ENCODE results near the gene TGFBR3. TPM values are rescaled to one million over a fixed set of nuclear protein-coding genes. Genes with fewer than 3 reads are reported as not detected.

Gene TGFBR3
- total and polyA plus RNA-seq, 12 donors, result 6.6 to 36.7 (median 24.3) TPM

DNA sequence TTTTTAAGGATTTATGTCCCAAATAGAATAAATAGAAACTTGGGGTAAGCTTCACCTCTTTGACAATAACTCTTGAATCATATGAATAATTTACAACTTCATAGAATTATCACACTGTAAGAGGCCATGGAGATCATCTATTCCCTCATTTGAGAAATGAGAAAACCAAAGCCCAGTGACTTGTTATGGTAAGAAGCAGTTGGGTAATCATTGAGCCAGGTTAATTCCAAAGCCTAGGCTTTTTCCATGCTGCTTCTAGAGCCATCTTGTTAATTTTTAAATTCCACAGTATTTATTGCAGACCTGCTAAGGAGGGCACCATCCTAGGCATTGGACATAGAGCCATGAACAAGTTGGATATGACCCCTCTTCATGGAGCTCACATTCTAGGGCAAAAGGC is 224.8 kb downstream of the TGFBR3 start:
- TF ChIP-seq, protein P1, sequence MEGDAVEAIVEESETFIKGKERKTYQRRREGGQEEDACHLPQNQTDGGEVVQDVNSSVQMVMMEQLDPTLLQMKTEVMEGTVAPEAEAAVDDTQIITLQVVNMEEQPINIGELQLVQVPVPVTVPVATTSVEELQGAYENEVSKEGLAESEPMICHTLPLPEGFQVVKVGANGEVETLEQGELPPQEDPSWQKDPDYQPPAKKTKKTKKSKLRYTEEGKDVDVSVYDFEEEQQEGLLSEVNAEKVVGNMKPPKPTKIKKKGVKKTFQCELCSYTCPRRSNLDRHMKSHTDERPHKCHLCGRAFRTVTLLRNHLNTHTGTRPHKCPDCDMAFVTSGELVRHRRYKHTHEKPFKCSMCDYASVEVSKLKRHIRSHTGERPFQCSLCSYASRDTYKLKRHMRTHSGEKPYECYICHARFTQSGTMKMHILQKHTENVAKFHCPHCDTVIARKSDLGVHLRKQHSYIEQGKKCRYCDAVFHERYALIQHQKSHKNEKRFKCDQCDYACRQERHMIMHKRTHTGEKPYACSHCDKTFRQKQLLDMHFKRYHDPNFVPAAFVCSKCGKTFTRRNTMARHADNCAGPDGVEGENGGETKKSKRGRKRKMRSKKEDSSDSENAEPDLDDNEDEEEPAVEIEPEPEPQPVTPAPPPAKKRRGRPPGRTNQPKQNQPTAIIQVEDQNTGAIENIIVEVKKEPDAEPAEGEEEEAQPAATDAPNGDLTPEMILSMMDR (IDR thresholded peaks at IDR 0.05), result no peak
- intact Hi-C loops (cut with DNase I), result no loop called here
- ATAC-seq, result no peak
- H3K4me1 ChIP-seq, result no peaks in the 10 kb centered on the region
- no peak overlapping the region for H3K27ac ChIP-seq
- no peak for DNase-seq
- no peaks in the 10 kb centered on the region for H3K27me3 ChIP-seq
- no peaks in the 10 kb centered on the region for H3K36me3 ChIP-seq
- peaks cover 0 to 31% (median 13%) of the 10 kb centered on the region in 11 donors for H3K9me3 ChIP-seq
- no peak overlapping the region for H3K4me3 ChIP-seq

DNA sequence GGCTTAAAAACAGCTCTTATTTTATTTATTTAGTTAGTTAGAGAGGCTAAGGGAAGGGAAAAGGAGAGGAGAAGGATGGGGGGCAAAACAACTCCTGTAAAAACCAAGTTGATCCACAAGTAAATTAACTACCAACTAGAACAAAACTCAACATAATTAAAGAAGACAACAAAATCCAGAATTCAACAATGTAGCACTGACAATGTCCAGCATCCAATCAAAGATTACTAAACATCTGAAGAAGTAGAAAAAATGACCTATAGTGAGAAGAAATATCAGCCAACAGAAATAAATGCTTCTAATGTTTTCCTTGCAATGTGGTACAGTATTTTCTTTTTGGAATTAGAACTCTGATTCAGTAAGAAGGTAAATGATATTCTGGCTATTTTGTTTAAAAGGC is 225.2 kb downstream of the TGFBR3 start:
- peaks cover 0 to 31% (median 13%) of the 10 kb centered on the region in 11 donors for H3K9me3 ChIP-seq

DNA sequence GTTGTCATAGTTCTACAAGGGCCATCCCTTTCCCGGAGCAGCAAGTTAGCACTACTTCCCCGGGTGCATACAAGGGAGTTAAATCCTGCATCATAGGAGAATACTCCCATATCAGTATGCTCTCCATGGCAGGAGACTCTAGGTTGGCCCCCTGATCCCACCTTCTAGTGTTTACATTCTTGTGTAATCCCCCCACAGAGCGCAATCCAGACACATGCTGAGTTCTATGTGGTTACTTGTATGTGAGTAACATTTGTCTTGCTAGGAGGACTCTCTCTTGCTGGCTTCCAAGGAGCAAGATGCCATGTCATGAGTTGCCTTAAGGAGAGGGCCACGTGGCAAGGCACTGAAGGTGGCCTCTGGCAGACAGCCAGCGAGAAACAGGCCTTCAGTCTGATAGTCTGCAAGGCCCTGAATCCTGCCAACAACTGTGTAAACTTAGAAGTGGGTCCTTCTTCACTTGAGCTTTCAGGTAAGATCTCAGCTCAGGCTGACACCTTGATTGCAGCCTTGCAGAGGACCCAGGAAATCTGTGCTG is 230.0 kb downstream of the TGFBR3 start:
- Histone ChIP-seq H3K27ac (no peak overlapping the region), H3K4me3 (no peak overlapping the region), H3K36me3 (no peaks in the 10 kb centered on the region), H3K27me3 (no peaks in the 10 kb centered on the region), H3K9me3 (peaks cover 0 to 21% (median 11%) of the 10 kb centered on the region in 11 donors), H3K4me1 (peaks cover 0 to 18% (median 12%) of the 10 kb centered on the region in 9 donors)
- WGBS, 2 donors, result 66 to 82% methylated on average over 5 of the region's 5 CpGs
- TF ChIP-seq, protein P1 (IDR thresholded peaks at IDR 0.05), result no peak
- DNase-seq (no peak), ATAC-seq (no peak)
- intact Hi-C loops (cut with DNase I), result no loop called here

More for the DNA sequence above, 225.2 kb downstream of the TGFBR3 start:
- H3K36me3 ChIP-seq, result no peaks in the 10 kb centered on the region
- H3K4me1 ChIP-seq, result no peaks in the 10 kb centered on the region
- H3K27ac ChIP-seq, result no peak overlapping the region
- DNase-seq (no peak), ATAC-seq (no peak)
- intact Hi-C loops (cut with DNase I), result no loop called here
- H3K27me3 ChIP-seq, result no peaks in the 10 kb centered on the region
- TF ChIP-seq, protein P1 (IDR thresholded peaks at IDR 0.05), result no peak
- H3K4me3 ChIP-seq, result no peak overlapping the region

DNA sequence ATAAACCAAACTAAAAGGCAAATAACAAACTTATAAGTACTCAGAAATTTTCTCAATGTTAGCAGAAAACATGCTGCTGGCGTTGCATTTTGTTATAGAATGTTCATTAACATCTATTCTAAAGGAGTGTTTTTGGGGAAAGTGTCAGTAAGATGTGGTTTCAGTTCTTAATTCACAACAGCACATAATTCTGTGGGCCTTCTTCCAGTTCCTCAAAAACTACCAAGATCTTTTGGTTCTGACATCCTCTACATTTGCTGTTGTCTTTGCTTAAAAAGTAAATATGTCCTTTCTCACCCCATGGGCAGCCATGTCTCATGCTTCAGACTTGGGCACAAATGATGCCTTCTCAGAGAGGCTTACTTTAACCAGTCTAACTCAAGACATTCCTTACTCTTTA is 232.8 kb downstream of the TGFBR3 start:
- no peaks in the 10 kb centered on the region for H3K9me3 ChIP-seq
- H3K36me3 ChIP-seq, result no peaks in the 10 kb centered on the region
- H3K27ac ChIP-seq, result no peak overlapping the region
- WGBS, 2 donors, result 93 to 98% methylated on average over 1 of the region's 1 CpG
- intact Hi-C loops (cut with DNase I), result no loop called here
- DNase-seq (no peak), ATAC-seq (no peak)
- TF ChIP-seq, protein P1 (IDR thresholded peaks at IDR 0.05), result no peak
- H3K27me3 ChIP-seq, result no peaks in the 10 kb centered on the region
- peaks cover 0 to 25% (median 16%) of the 10 kb centered on the region in 9 donors for H3K4me1 ChIP-seq
- no peak overlapping the region for H3K4me3 ChIP-seq
